Stromal cell of bone marrow (primary cell): ENCODE data around the gene RANGAP1.
"Not testable (repeated sequence)": the region's sequence is repeated elsewhere in the genome, so short reads cannot be mapped to it uniquely, and the experiment has no call there.

ENCODE experiments used
- DNase-seq: peaks from one replicate; pipeline ENCODE4 v3.0.0-alpha.2; 2012; ENCODE audit warnings: low read depth

The RANGAP1 gene

DNA sequence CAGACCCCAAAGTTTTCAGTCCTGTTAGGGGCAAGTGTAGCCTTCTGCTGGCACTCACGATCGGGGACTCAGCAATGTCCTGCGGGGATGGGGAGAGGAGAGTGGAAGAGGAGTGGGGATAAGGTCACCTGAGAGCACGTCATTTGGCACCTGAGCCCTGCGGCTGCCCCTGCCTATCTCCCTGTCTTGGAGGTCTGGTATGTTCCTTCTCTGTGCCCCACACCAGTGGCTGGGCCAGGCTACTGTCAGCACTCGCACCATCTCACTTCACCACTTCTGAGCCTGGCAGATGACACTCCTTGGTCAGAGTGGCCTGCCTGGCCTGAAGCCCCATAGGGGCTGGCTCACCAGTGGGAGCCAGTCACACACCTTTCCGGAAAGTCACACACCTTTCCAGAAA is 25.1 kb downstream of the RANGAP1 start:
- DNase-seq = no peak

GRCh38 chr22:41259756-41260155 is 26.2 kb downstream of the RANGAP1 start:
- not testable (repeated sequence) for DNase-seq

DNA sequence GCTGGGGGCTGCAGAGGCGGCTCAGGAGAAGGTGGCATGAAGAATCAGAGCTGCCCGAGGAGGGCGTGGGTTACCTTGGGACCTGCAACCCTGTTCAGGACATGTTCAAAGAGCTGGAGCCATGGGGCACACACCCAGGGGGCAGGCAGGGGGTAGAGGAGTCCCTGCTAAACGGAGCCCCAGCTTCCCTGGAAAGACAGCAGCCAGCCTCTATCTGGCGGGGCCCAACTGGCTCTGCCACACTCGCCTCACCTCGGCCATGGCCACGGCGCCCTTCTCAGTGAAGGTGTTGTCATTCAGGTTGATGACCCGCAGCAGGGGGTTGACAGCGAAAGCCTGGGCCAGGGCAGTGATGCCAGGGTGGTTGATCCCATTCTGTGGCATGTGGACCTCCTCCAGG is 28.3 kb downstream of the RANGAP1 start:
- DNase-seq = no peak

GRCh38 chr22:41256254-41257253 is 29.4 kb downstream of the RANGAP1 start:
- peak; percentile 60 for DNase-seq

DNA sequence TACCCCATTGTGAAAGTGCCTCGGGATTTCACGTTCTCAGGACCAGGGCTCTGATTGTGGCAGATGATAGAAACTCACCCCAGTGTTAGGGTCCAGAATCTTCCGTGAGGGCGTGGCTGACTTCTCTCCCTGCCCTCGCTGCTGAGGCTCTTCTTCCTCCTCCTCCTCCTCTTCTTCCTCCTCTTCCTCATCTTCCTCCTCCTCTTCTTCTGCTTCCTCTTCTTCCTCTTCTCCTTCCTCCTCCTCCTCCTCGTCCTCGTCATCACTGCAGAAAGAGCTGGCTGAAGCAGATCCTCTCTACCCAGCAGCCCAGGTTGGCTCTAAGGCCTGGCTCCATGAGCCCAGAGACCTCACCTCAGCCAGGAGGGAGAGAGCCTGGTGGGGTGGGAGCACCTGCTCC is 31.8 kb downstream of the RANGAP1 start:
- DNase-seq = no peak

DNA sequence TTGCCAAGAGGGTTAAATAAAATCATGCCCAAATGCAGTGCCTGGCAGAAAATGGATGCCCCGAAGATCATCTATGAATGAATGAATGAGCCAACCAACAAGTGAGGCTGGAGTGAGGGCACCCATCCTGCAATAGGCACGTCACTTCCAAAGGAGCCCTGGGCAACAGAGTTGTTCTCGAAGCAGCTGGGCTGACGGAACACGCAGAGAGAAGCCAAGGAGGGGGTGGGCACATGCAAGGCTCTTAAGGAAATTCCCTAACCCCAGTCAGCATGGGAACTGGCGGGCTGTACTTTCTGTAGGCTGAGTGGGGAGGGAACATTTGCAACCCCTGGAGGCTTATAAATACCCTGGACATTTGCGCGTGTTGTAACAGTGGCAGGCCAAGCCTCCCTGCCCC is 33.6 kb downstream of the RANGAP1 start:
- DNase-seq = no peak

DNA sequence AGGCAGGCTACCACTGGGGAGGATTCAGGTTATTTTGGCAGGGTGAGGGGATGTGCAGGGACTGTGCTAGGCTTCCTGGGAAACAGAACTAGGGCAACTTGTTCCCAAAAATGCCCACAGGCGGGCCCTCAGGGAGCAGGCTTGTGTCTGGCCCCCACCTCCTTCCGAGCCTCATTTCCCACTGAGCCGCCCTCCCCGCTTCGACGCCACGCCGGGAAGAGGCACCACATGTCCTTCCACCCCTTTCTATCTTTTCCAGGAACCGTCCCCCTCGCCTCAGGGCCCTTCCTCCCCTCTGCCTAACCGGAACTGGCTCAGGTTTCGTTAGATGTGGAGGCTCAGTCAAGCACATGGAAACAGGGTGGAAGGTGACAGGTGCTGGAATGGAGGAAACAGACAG is 35.9 kb downstream of the RANGAP1 start:
- DNase-seq = no peak

DNA sequence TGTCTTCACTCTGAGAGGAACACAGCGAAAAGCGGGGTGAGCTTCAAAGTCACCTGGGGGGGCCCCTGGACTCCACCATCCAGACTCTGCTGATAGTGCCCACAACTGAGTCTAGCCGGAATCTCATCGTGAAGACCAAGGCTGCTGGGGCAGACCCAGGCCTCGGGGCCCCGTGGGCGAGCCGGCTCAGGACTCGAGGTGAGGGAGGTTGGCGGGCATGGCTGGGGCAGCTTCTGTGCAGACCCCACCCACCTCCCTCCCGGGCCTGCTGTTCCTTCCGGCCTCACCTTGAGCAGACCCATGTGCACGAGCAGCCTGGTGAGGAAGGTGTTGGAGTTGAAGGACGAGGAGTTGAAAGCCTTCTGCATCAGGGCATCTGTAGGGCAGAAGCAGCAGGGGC is 36.5 kb downstream of the RANGAP1 start:
- no peak for DNase-seq

DNA sequence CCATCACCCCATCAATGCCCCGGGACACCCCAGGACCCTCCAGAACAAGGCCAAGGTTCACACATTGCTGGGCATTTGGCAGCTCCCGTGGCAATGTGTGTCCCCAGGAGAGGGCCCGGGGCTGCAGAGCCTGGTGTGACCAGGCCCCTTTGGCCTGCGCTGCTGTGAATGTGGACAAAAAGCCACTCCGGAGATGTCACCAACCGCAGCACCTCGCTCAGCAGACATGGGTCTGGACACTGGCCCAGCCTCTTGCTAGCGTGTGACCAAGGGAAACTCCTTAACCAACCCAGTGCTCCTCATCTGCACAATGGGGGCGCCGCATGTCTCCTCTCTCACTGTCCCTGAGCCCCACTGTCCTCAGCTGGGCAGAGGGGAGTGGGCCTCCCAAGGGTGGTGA is 37.2 kb downstream of the RANGAP1 start:
- DNase-seq = no peak

GRCh38 chr22:41248314-41248713 is 37.7 kb downstream of the RANGAP1 start:
- DNase-seq = no peak

DNA sequence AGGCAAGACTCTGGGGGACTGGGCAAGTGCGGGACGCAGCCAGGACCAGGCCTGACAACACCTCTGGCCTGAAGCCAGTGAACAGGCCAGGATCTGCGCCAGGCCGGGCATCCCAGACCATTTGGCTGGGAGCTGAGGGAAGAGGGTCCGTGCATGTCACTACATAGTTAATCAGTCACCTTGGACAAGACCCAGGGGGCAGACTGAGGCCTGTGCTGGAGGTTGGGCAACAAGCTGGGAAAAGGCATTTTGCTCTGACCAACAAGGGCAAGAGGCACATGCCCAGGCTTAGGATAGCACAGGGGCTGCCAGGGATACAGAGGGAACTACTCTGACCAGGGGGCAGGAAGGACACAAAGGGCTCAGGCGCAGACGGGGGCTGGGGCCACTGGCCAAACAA is 38.3 kb downstream of the RANGAP1 start:
- DNase-seq = no peak

DNA sequence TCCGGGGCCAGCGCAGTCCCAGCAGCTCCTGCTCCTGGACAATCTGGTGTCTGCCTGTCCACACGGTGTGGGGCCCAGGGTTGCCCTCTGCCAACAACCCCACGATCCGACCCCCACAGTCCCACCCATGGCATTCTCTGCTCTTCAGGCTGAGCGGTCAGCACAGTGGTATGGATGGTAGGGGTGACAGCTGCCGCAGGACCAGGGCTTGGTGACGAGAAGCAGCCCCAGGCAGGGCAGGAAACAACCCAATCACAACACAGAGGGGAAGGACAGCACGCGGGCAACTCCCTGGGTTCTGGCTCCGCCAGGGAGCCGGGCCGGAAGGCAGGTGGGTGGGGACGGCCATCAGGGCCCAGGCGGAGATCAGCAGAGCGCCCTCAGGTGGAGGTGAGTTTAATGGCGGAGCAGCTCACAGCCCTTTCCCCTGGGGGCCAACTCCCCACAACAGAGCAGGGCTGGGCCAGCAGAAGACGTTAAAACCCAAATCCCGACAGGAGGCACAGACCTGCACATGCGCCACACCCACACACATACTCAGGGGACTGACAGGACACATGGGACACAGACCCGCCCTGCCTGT is 40.0 kb downstream of the RANGAP1 start:
- no peak for DNase-seq

DNA sequence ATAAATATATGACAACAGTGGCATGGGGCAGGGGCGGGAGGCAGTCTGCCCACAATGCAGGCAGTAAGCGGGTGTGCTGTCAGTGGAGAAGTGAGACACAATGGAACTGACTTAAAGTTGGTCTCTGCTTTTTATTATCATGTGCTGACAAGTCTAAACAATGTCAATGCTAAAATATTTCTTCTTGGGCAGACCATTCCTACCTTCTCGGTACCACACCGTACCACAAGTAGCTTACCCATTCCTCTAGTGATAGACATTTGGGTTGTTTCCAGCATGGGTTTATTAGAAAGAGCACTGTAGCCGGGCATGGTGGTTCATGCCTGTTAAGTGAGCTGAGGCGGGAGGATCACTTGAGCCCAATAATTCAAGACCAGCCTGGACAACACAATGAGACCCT is 42.6 kb downstream of the RANGAP1 start:
- DNase-seq = no peak

DNA sequence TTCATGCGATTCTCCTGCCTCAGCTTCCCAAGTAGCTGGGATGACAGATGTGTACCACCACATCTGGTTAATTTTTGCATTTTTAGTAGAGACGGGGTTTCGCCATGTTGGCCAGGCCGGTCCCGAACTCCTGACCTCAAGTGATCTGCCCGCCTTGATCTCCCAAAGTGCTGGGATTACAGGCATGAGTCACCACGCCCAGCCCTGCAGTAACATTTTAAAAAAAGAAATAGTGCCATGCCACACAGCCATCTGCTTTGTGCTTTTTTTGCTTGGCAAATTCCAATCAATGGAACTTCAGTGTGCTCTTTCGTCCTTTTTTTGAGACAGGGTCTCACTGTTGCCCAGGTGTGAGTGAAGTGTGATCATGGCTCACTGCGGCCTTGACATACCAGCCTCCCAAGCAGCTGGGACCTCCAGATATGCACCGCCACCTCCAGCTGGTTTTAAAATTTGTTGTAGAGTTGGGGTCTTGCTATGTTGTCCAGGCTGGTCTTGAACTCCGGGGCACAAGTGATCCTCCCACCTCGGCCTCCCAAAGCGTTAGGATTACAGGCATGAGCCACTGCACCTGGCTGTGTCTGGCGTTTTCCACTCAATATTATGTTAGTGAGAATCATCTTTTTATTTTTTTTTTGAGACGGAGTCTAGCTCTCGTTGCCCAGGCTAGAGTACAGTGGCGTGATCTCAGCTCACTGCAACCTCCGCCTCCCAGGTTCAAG is 43.4 kb downstream of the RANGAP1 start:
- no peak for DNase-seq

GRCh38 chr22:41241133-41241676 is 44.8 kb downstream of the RANGAP1 start:
- no peak for DNase-seq

- DNase-seq = no peak
Measured at GRCh38 chr22:41240377-41241132, 45.4 kb downstream of the RANGAP1 start, which contains the start of gene CHADL. Gene CHADL, minus strand, starts transcription at chr22:41240931. Its CDS starts 50 bp downstream, at chr22:41240881.

DNA sequence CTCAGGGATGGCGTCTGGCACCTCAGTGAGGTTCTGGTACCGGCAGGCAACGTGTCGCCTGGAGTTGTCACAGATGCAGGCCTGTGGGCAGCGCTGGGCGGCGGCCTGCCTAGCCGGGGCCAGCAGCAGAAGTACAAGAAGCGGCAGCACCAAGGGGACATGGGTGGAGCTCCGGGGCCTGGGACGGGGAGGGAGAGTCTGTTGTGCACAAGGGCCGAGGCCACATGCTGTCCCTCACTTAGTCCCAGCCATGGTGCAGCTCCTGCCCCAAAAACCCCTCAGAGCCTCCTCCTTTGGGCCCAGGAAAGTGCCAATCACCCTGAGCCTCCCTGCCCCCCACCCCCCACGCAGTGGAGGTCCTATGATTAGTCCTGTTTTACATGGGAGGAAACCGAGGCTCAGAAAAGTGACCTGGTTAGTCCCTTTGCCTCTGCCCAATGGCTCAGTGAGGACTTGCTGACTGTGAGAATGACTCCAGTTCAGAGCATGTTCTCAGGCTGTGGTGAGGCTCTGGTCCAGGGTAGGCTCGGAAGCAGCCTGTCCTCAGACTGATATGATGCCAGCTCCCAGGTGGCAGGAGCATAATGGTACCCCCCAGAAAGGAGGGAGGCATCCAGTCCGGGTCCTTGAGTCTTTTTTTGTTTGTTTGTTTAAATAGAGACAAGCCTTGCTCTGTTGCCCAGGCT is 46.4 kb downstream of the RANGAP1 start:
- no peak for DNase-seq

DNA sequence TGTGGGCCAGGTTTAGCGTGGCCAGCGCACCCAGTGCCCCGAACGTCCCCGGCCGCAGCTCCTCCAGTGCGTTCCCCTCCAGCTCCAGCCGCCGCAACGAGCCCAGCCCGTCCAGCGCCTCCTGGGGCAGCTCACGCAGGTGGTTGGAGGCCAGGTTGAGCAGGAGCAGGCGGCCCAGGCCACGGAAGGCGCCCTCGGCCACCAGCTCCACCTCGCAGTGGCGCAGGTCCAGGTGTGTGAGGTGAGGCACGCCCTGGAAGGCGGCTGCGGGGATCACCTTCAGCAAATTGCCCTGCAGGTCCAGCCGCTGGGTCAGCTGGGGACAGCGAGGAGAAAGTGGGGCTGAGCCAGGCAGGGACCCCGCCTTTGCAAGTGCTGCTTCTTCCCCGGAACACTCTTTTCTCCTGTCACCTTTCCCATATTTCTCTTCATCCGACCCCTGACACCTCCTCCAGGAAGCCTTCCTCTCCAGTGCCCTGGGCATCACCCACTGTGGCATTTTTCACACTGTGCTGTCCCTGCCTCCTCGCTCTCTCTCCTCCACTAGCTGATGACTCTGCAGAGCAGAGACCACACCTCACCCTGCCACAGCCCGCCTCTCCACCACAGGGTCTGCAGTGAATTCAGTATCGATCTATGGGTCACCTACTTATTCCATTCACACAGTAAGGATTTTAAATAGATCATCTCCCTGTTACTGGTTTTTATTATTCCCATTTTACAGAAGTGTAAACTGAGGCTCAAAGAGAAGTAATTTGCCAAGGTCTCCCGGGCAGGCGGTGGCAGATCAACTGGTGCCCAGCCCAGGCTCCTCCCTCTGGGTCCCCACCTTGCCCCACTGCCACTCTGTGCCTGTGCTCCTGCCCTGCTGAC is 47.2 kb downstream of the RANGAP1 start:
- no peak for DNase-seq

- no peak for DNase-seq
Measured at GRCh38 chr22:41237707-41238569, 48.0 kb downstream of the RANGAP1 start.
